Gastroesophageal sphincter (tissue), 4 donors: ENCODE data around the gene RMND5A. TPM values are rescaled to one million over a fixed set of nuclear protein-coding genes. Genes with fewer than 3 reads are reported as not detected.
A peak's percentile ranks its signal among the peaks of the same experiment; 100 is the strongest.

Source experiments
- ATAC-seq: fragments of 150-250 bp; one replicate; pipeline ENCODE4 v1.9.1; 2016; ENCODE audit warnings: mild to moderate bottlenecking, moderate library complexity
- H3K27ac ChIP-seq, 4 donors: fragments of 200-600 bp; sonication (generic) in 3 of 4; 1 replicate in 3 of 4; 2 replicates in 1 of 4; pipeline ENCODE4 v1.5.1; 2016 to 2019
- H3K27me3 ChIP-seq: fragments of 200-600 bp; sonication (generic); one replicate; pipeline ENCODE4 v1.5.1; 2019
- H3K36me3 ChIP-seq, 2 donors: fragments of 200-600 bp; sonication (generic); one replicate each; pipeline ENCODE4 v1.5.1; 2019; ENCODE audit warnings: control low read depth in 1 of 2
- H3K4me1 ChIP-seq, 3 donors: fragments of 200-600 bp; sonication (generic); 1 replicate in 2 of 3; 2 replicates in 1 of 3; pipeline ENCODE4 v1.5.1; 2016 to 2019; ENCODE audit warnings: control low read depth in 2 of 3
- H3K4me3 ChIP-seq, 2 donors: fragments of 200-600 bp; sonication (generic); one replicate each; pipeline ENCODE4 v1.5.1; 2019; ENCODE audit warnings: mild to moderate bottlenecking in 1 of 2, moderate library complexity in 1 of 2
- H3K9me3 ChIP-seq, 3 donors: fragments of 200-600 bp; sonication (generic); one replicate each; pipeline ENCODE4 v1.5.1; 2017 to 2019; ENCODE audit warnings: control low read depth in 2 of 3
- EP300 ChIP-seq: sonication (generic); formaldehyde crosslinking; IDR thresholded peaks from one replicate; pipeline ENCODE4 v1.6.1; 2017; ENCODE audit warnings: antibody characterized with exemption, mild to moderate bottlenecking
- POLR2A ChIP-seq, 2 donors: fragments of 450-650 bp; IDR thresholded peaks; one replicate each; pipeline ENCODE4 v1.6.1; 2017; ENCODE audit warnings: antibody characterized with exemption in 2 of 2, mild to moderate bottlenecking in 2 of 2, moderate library complexity in 1 of 2
- POLR2AphosphoS5 ChIP-seq: sonication (generic); formaldehyde crosslinking; IDR thresholded peaks from one replicate; pipeline ENCODE4 v1.6.1; 2017; ENCODE audit warnings: antibody characterized with exemption
- WGBS, 2 donors: methylation state at CpG; one replicate each; pipeline ENCODE4 v1.1.5; 2018; ENCODE audit warnings: low coverage in 1 of 2; 5-methylcytosine and 5-hydroxymethylcytosine counted together
- total RNA-seq, 4 donors: library from RNA; depleted of rRNA; stranded (reverse); fragments of >200 nt; gene quantifications; one replicate each; pipeline ENCODE4 v1.1.0, GENCODE V29; 2016
- TF ChIP-seq, protein P1 (sequence below), 4 experiments: fragments of 200-600 bp in 2 of 4; fragments of 450-650 bp in 2 of 4; sonication (generic) in 1 of 4; IDR thresholded peaks; one replicate each; pipeline ENCODE4 v1.5.1; 2017 to 2019; ENCODE audit warnings: antibody characterized with exemption in 4 of 4, mild to moderate bottlenecking in 2 of 4, moderate library complexity in 2 of 4

The RMND5A gene
- total RNA-seq, 4 donors from 2014 or later = 44.8 to 75.6 (median 61.1) TPM

DNA sequence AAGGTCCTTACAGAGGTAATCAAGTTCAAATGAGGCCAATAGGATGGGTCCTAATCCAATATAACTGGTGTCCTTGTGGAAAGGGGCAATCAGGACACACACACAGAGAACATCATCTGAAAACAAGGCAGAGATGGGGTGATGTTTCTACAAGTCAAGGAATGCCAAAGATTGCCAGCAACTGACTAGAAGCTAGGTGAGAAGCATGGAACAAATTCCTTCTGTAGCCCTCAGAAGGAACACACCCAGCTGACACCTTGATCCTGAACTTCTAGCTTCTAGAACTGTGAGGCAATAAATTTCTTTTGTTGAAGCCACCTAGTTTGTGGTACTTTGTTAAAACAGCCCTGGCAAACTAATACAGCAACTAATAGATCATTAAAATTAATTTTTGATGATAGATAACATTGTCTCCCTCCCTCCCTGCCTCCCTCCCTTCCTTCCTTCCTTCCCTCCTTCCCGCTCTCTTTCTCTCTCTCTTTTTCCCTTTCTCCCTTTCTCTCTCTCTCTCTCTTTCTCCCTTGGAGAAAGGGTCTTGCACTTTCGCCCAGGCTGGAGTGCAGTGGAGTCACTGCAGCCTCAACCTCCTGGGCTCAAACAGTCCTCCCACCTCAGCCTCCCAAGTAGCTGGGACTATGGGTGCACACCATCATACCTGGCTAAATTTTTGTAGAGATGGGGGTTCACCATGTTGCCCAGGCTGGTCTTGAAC is 80.9 kb downstream of the RMND5A start:
- H3K36me3 ChIP-seq = no peaks in the 10 kb centered on the region
- TF ChIP-seq, protein P1, sequence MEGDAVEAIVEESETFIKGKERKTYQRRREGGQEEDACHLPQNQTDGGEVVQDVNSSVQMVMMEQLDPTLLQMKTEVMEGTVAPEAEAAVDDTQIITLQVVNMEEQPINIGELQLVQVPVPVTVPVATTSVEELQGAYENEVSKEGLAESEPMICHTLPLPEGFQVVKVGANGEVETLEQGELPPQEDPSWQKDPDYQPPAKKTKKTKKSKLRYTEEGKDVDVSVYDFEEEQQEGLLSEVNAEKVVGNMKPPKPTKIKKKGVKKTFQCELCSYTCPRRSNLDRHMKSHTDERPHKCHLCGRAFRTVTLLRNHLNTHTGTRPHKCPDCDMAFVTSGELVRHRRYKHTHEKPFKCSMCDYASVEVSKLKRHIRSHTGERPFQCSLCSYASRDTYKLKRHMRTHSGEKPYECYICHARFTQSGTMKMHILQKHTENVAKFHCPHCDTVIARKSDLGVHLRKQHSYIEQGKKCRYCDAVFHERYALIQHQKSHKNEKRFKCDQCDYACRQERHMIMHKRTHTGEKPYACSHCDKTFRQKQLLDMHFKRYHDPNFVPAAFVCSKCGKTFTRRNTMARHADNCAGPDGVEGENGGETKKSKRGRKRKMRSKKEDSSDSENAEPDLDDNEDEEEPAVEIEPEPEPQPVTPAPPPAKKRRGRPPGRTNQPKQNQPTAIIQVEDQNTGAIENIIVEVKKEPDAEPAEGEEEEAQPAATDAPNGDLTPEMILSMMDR (IDR thresholded peaks at IDR 0.05) = no peak
- TF ChIP-seq POLR2A (IDR thresholded peaks at IDR 0.05) (no peak), EP300 (no peak), POLR2AphosphoS5 (no peak)
- ATAC-seq = no peak
- peaks cover 0 to 15% (median 0%) of the 10 kb centered on the region in 3 donors for H3K9me3 ChIP-seq
- H3K4me1 ChIP-seq = no peaks in the 10 kb centered on the region
- WGBS, 2 donors = 86 to 92% methylated on average over 2 of the region's 2 CpGs
- H3K27me3 ChIP-seq = no peaks in the 10 kb centered on the region
- no peak overlapping the region for H3K27ac ChIP-seq
- H3K4me3 ChIP-seq = no peak overlapping the region

DNA sequence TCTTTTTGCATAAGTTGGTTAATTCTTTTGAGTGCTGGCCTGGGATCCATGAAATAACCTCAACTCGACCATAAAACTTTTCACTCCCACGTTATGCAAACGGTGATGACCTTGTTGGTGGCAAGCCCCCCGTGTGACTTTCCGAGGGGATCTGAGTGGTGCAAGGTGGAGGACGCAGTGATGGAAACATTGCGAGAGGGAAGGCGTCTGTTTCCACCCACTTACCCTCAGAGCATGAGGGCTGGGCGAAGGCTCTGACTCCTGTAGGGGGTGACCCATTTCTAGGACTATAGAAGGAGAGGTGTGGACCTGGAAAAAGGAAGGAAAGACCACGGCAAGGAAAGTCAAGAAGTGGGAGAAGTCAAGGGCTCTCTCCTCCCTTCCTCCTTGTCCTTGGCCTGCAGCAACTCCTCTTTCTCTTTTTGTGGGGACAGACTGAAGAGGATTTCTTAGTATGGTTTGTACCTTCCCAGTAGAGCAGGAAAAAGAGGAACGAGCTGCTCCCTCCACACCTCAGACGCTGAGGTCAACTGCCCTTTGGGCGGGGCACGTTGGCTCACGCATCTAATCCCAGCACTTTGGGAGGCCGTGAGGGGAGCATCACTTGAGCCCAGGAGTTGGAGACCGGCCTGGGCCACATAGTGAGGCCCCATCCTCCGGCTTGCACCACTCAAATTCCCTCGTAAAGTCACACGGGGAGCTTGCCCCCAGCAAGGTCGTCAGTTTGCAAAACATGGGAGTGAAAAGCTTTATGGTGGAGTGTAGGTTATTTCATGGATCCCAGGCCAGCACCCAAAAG is 86.2 kb downstream of the RMND5A start:
- Histone ChIP-seq H3K36me3 (no peaks in the 10 kb centered on the region), H3K27ac (no peak overlapping the region), H3K9me3 (no peaks in the 10 kb centered on the region), H3K4me3 (no peak overlapping the region), H3K27me3 (peaks cover 38% of the 10 kb centered on the region), H3K4me1 (peaks cover 0 to 29% (median 9%) of the 10 kb centered on the region in 3 donors)
- TF ChIP-seq, protein P1 (IDR thresholded peaks at IDR 0.05) = no peak
- no peak for TF ChIP-seq EP300
- TF ChIP-seq POLR2A (IDR thresholded peaks at IDR 0.05) = no peak
- TF ChIP-seq POLR2AphosphoS5 = no peak
- ATAC-seq = no peak
- WGBS, 2 donors = 50 to 82% methylated on average over 1 to 16 of the region's 21 CpGs

DNA sequence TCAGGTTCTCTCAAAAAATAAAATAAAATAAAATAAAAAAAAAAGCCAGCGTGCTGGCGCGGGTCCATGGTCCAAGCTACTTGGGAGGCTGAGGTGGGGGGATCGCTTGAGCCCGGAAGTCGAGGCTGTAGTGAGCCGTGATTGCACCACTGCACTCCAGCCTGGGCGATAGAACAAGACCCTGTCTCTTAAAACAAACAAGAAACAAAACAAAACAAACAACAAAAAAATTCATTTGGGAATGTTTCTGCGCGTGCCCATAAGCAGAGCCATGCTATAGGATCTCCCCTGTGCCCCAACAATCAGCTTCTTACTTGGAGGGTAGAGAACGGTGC is 87.0 kb downstream of the RMND5A start:
- WGBS, 2 donors = 32 to 58% methylated on average over 8 to 11 of the region's 11 CpGs
- Histone ChIP-seq H3K4me1 (peaks cover 0 to 29% (median 9%) of the 10 kb centered on the region in 3 donors), H3K27ac (no peak overlapping the region), H3K27me3 (peaks cover 47% of the 10 kb centered on the region), H3K36me3 (no peaks in the 10 kb centered on the region), H3K4me3 (peak overlapping the region in 1 of 2 donors; percentile 50), H3K9me3 (no peaks in the 10 kb centered on the region)
- no peak for TF ChIP-seq EP300
- TF ChIP-seq POLR2A (IDR thresholded peaks at IDR 0.05) = no peak
- ATAC-seq = no peak

DNA sequence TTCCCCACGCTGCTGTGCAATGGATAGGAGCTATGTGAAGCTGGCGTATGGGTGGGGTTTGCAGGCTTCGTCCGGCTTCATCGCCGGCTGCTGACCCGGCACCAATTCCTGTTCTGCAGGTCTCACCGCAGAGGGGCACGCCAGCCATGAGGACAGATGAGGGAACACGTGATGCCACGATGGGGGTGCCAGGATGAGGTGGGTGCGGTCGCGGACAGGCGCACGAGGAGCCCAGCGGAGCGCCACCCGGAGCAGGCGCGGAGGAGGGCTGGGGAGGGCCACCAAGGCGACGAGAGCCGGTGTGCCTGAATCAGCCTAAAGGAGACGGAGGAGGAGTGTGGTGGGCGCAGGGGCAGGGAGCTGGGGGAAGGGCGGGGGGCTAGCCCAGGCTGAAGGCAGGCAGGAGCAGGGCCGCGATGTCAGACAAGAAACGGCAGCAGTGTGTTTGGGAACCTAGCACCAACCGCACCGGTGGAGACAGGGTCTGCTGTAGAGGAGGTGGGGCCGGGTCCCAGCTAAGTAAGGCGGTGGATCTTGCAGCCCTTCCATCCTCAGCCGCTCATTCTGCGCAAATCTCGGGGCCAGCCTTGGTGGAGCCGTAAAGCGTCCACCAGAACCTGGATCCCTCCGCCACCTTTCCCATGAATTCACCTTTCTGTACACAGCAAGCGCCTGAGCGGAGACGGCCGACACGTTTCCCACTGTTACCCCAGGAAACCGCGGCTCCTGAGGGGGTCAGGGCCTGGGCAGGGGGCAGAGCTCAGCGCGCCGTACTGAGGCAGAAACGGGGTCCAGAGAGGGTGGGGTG is 87.6 kb downstream of the RMND5A start:
- Histone ChIP-seq H3K27me3 (peaks cover 52% of the 10 kb centered on the region), H3K4me3 (peak overlapping the region in 1 of 2 donors; percentile 50), H3K36me3 (no peaks in the 10 kb centered on the region), H3K4me1 (peaks cover 0 to 29% (median 9%) of the 10 kb centered on the region in 3 donors), H3K9me3 (no peaks in the 10 kb centered on the region), H3K27ac (peak overlapping the region in 1 of 4 donors; percentile 28)
- 1 to 3% methylated on average over 11 to 18 of the region's 51 CpGs for WGBS, 2 donors
- TF ChIP-seq POLR2A (IDR thresholded peaks at IDR 0.05) = no peak
- no peak for TF ChIP-seq EP300
- no peak for TF ChIP-seq POLR2AphosphoS5
- TF ChIP-seq, protein P1 (IDR thresholded peaks at IDR 0.05) = no peak
- ATAC-seq = peak; percentile 24
